HepG2 (cell line): ENCODE measurements around the gene GNAI2. TPM values are rescaled to one million over a fixed set of nuclear protein-coding genes. Genes with fewer than 3 reads are reported as not detected.

Experiments used
- BRF2 ChIP-seq: sonication (generic); formaldehyde crosslinking; IDR thresholded peaks from 2 replicates; pipeline ENCODE4 v1.8.1; 2022; ENCODE audit warnings: mild to moderate bottlenecking, missing genetic modification reagents
- EP300 ChIP-seq, 3 experiments: sonication (generic) in 1 of 3; formaldehyde crosslinking in 1 of 3; IDR thresholded peaks; 2 replicates each; pipeline versions ENCODE4 v1.5.1 to v1.6.1; 2011 to 2020; ENCODE audit warnings: low read depth in 2 of 3, low read length in 2 of 3, borderline replicate concordance in 1 of 3, improper control_type of control experiment in 1 of 3, mild to moderate bottlenecking in 1 of 3, missing genetic modification reagents in 1 of 3, moderate library complexity in 1 of 3
- GFI1 ChIP-seq: sonication (generic); formaldehyde crosslinking; IDR thresholded peaks from 2 replicates; pipeline ENCODE4 v1.5.0; 2020; ENCODE audit warnings: missing genetic modification reagents, mild to moderate bottlenecking, borderline replicate concordance
- HMG20A ChIP-seq: IDR thresholded peaks from 2 replicates; pipeline ENCODE4 v1.6.1; 2016; ENCODE audit warnings: borderline replicate concordance
- MIER3 ChIP-seq: IDR thresholded peaks from 2 replicates; pipeline ENCODE4 v1.6.1; 2016; ENCODE audit warnings: missing compliant biosample characterization, borderline replicate concordance
- NFAT5 ChIP-seq: sonication (generic); formaldehyde crosslinking; IDR thresholded peaks from 2 replicates; pipeline ENCODE4 v1.4.0; 2020; ENCODE audit warnings: missing genetic modification reagents
- PAF1 ChIP-seq: IDR thresholded peaks from 2 replicates; pipeline ENCODE4 v1.6.1; 2016; ENCODE audit warnings: missing genetic modification reagents, missing compliant biosample characterization
- POLR2G ChIP-seq: fragments of 200-400 bp; formaldehyde crosslinking; IDR thresholded peaks from 2 replicates; pipeline ENCODE4 v1.6.1; 2018; ENCODE audit warnings: mild to moderate bottlenecking, low read depth, low read length, moderate library complexity
- REPIN1 ChIP-seq: sonication (generic); formaldehyde crosslinking; IDR thresholded peaks from 2 replicates; pipeline ENCODE4 v1.8.0; 2022; ENCODE audit warnings: missing genetic modification reagents, low read depth, mild to moderate bottlenecking, borderline replicate concordance
- SNAI1 ChIP-seq: sonication (generic); formaldehyde crosslinking; IDR thresholded peaks from 2 replicates; pipeline ENCODE4 v1.5.0; 2020; ENCODE audit warnings: mild to moderate bottlenecking, missing genetic modification reagents, borderline replicate concordance
- SNAPC2 ChIP-seq: sonication (generic); formaldehyde crosslinking; IDR thresholded peaks from 2 replicates; pipeline ENCODE4 v1.8.1; 2022; ENCODE audit warnings: mild to moderate bottlenecking, missing genetic modification reagents
- SOX5 ChIP-seq: IDR thresholded peaks from 2 replicates; pipeline ENCODE4 v1.6.1; 2016; ENCODE audit warnings: borderline replicate concordance
- ZFP37 ChIP-seq: sonication (generic); formaldehyde crosslinking; IDR thresholded peaks from 2 replicates; pipeline ENCODE4 v1.4.0; 2020; ENCODE audit warnings: missing genetic modification reagents, borderline replicate concordance
- ZNF20 ChIP-seq: sonication (generic); formaldehyde crosslinking; IDR thresholded peaks from 2 replicates; pipeline ENCODE4 v1.4.0; 2020; ENCODE audit warnings: mild to moderate bottlenecking, moderate library complexity, missing genetic modification reagents
- ZNF235 ChIP-seq: sonication (generic); formaldehyde crosslinking; IDR thresholded peaks from 2 replicates; pipeline ENCODE4 v1.8.1; 2023; ENCODE audit warnings: mild to moderate bottlenecking, missing genetic modification reagents, borderline replicate concordance
- ZNF335 ChIP-seq: sonication (generic); formaldehyde crosslinking; IDR thresholded peaks from 2 replicates; pipeline ENCODE4 v1.4.0; 2020; ENCODE audit warnings: missing genetic modification reagents
- ZNF616 ChIP-seq: sonication (generic); formaldehyde crosslinking; IDR thresholded peaks from 2 replicates; pipeline ENCODE4 v1.5.0; 2020; ENCODE audit warnings: low read depth, mild to moderate bottlenecking, missing genetic modification reagents
- ZNF749 ChIP-seq: sonication (generic); formaldehyde crosslinking; IDR thresholded peaks from 2 replicates; pipeline ENCODE4 v1.8.0; 2022; ENCODE audit warnings: mild to moderate bottlenecking, missing genetic modification reagents, moderate library complexity, borderline replicate concordance
- ZNF788 ChIP-seq: sonication (generic); formaldehyde crosslinking; IDR thresholded peaks from 2 replicates; pipeline ENCODE4 v1.5.0; 2020; ENCODE audit warnings: mild to moderate bottlenecking, missing genetic modification reagents, borderline replicate concordance
- ZNF816 ChIP-seq: sonication (generic); formaldehyde crosslinking; IDR thresholded peaks from 2 replicates; pipeline ENCODE4 v1.8.0; 2022; ENCODE audit warnings: missing genetic modification reagents, mild to moderate bottlenecking, borderline replicate concordance
- ZNF878 ChIP-seq: sonication (generic); formaldehyde crosslinking; IDR thresholded peaks from 2 replicates; pipeline ENCODE4 v1.8.1; 2023; ENCODE audit warnings: mild to moderate bottlenecking, missing genetic modification reagents, moderate library complexity
- ZSCAN9 ChIP-seq: IDR thresholded peaks from 2 replicates; pipeline ENCODE4 v1.6.1; 2016; ENCODE audit warnings: borderline replicate concordance
- polyA plus RNA-seq, 8 experiments: library from polyadenylated mRNA; depleted of rRNA in 3 of 8; stranded (reverse) in 7 of 8; unstranded in 1 of 8; fragments of >200 nt; fragmentation: Illumina TruSeq in 4 of 8; extraction: Trizol in 4 of 8; gene quantifications; 2 replicates each; pipeline versions ENCODE4 v1.2.1 to v1.2.3, GENCODE V29; 2011 to 2016; ENCODE audit warnings: low read depth in 4 of 8, missing spikeins in 1 of 8, mixed read lengths in 1 of 8; ENCODE audit not compliant: insufficient read depth in 1 of 8
- total RNA-seq, 5 experiments: library from RNA; depleted of rRNA; stranded (reverse); fragments of >200 nt; fragmentation: Illumina TruSeq; extraction: Trizol; gene quantifications; 2 replicates each; pipeline ENCODE4 v1.2.3, GENCODE V29; 2016; ENCODE audit warnings: low read depth in 1 of 5

Gene GNAI2
- total and polyA plus RNA-seq, 2 of the 13 experiments (the other 11 are each of a cell fraction or from before 2014, with no cell fraction given): 51.1 to 66.2 TPM

GRCh38 chr3:50210510-50211367 is 25.3 kb upstream of the GNAI2 start (continued):
- TF ChIP-seq SOX5 (CRISPR knock-in tag) (peak; percentile 79), NFAT5 (CRISPR knock-in tag) (0 out of 2 replicates have a peak, but pooled peaks have one; percentile 38), ZNF335 (peak; percentile 31; the same call in 1 of the 2 replicates), PAF1 (CRISPR knock-in tag) (no peak), ZNF788 (no peak), ZNF235 (0 out of 2 replicates have a peak, but pooled peaks have one; percentile 24), ZNF20 (no peak), ZNF816 (CRISPR knock-in tag) (no peak), SNAI1 (no peak; the same call in 1 of the 2 replicates), EP300 (IDR thresholded peaks at IDR 0.05; ENCODE audit: low read depth in 2 of 2, low read length in 2 of 2) (peak in 1 of 2 experiments; percentile 88; a peak in 3 of 4 replicates), EP300 (CRISPR knock-in tag; IDR thresholded peaks at IDR 0.05; ENCODE audit: borderline replicate concordance) (peak; percentile 80; the same call in 1 of the 2 replicates), SNAPC2 (0 out of 2 replicates have a peak, but pooled peaks have one; percentile 77), ZSCAN9 (CRISPR knock-in tag) (no peak), GFI1 (CRISPR knock-in tag) (peak; percentile 74; the same call in 1 of the 2 replicates), BRF2 (0 out of 2 replicates have a peak, but pooled peaks have one; percentile 37), ZNF616 (no peak), REPIN1 (peak; percentile 43; the same call in 1 of the 2 replicates), ZNF749 (CRISPR knock-in tag) (0 out of 2 replicates have a peak, but pooled peaks have one; percentile 22), HMG20A (CRISPR knock-in tag) (peak; percentile 69; the same call in 1 of the 2 replicates), POLR2G (peak; percentile 1; the same call in 1 of the 2 replicates), MIER3 (CRISPR knock-in tag) (peak; percentile 80; the same call in 1 of the 2 replicates), ZNF878 (CRISPR knock-in tag) (no peak), ZFP37 (peak; percentile 29; the same call in 1 of the 2 replicates)
